H7 (cell line): ENCODE results near the gene LMX1B. TPM values are rescaled to one million over a fixed set of nuclear protein-coding genes. Genes with fewer than 3 reads are reported as not detected.

Source experiments
- DNase-seq: peaks from one replicate; pipeline ENCODE4 v3.0.0; 2012
- H3K27me3 ChIP-seq: 2 replicates; pipeline ENCODE4 v1.6.0; 2011; ENCODE audit warnings: mild to moderate bottlenecking, low read length; ENCODE audit not compliant: control insufficient read depth, insufficient read depth
- H3K36me3 ChIP-seq: replicated peaks from 2 replicates; pipeline ENCODE4 v1.5.1; 2011; ENCODE audit warnings: low read length; ENCODE audit not compliant: control insufficient read depth, insufficient read depth
- H3K4me3 ChIP-seq: 2 replicates; pipeline ENCODE4 v1.5.1; 2011; ENCODE audit warnings: low read depth, mild to moderate bottlenecking, control low read depth, low read length, moderate library complexity; ENCODE audit not compliant: insufficient read depth
- total RNA-seq: library from RNA; depleted of rRNA; stranded (reverse); fragments of >200 nt; shearing (Covaris generic); gene quantifications from 2 replicates; pipeline ENCODE4 v1.2.3, GENCODE V29; 2014

LMX1B gene
- total RNA-seq, 1 experiment from 2014 or later = 16.7 TPM

- Histone ChIP-seq H3K4me3 (no peak overlapping the region), H3K27me3 (peaks cover 6% of the 10 kb centered on the region; the same call in 1 of the 2 replicates), H3K36me3 (no peaks in the 10 kb centered on the region)
- DNase-seq = no peak
Measured at GRCh38 chr9:126663661-126664072, 49.9 kb downstream of the LMX1B start.

GRCh38 chr9:126664900-126665643, 51.3 kb downstream of the LMX1B start:
- Histone ChIP-seq H3K27me3 (peaks cover 6% of the 10 kb centered on the region; the same call in 1 of the 2 replicates), H3K4me3 (peak overlapping the region; percentile 20; the same call in 1 of the 2 replicates), H3K36me3 (no peaks in the 10 kb centered on the region)
- DNase-seq = peak; percentile 94

GRCh38 chr9:126665644-126666035, 51.9 kb downstream of the LMX1B start:
- H3K27me3 ChIP-seq = peaks cover 6% of the 10 kb centered on the region; the same call in 1 of the 2 replicates
- peak overlapping the region; percentile 20; the same call in 1 of the 2 replicates for H3K4me3 ChIP-seq
- H3K36me3 ChIP-seq = no peaks in the 10 kb centered on the region
- peak; percentile 82 for DNase-seq

- DNase-seq = peak; percentile 66
- Histone ChIP-seq H3K4me3 (no peak overlapping the region), H3K27me3 (peaks cover 6% of the 10 kb centered on the region; the same call in 1 of the 2 replicates), H3K36me3 (no peaks in the 10 kb centered on the region)
Measured at GRCh38 chr9:126666155-126666803, 52.6 kb downstream of the LMX1B start.

GRCh38 chr9:126667190-126668055, 53.7 kb downstream of the LMX1B start:
- Histone ChIP-seq H3K36me3 (no peaks in the 10 kb centered on the region), H3K4me3 (no peak overlapping the region), H3K27me3 (peaks cover 7% of the 10 kb centered on the region; the same call in 1 of the 2 replicates)
- DNase-seq = no peak

- no peak overlapping the region for H3K4me3 ChIP-seq
- no peak for DNase-seq
- H3K36me3 ChIP-seq = no peaks in the 10 kb centered on the region
- peaks cover 11% of the 10 kb centered on the region; the same call in 1 of the 2 replicates for H3K27me3 ChIP-seq
Measured at GRCh38 chr9:126668058-126668457, 54.3 kb downstream of the LMX1B start.

- no peak overlapping the region for H3K4me3 ChIP-seq
- peak; percentile 76 for DNase-seq
- H3K36me3 ChIP-seq = no peaks in the 10 kb centered on the region
- H3K27me3 ChIP-seq = peaks cover 20% of the 10 kb centered on the region; the same call in 1 of the 2 replicates
Measured at GRCh38 chr9:126669108-126669507, 55.4 kb downstream of the LMX1B start.

GRCh38 chr9:126670270-126670669, 56.5 kb downstream of the LMX1B start:
- DNase-seq = no peak
- Histone ChIP-seq H3K27me3 (peaks cover 32% of the 10 kb centered on the region), H3K4me3 (no peak overlapping the region), H3K36me3 (no peaks in the 10 kb centered on the region)

- H3K36me3 ChIP-seq = no peaks in the 10 kb centered on the region
- H3K27me3 ChIP-seq = peaks cover 34% of the 10 kb centered on the region
- H3K4me3 ChIP-seq = no peak overlapping the region
- DNase-seq = peak; percentile 78
Measured at GRCh38 chr9:126671381-126671831, 57.7 kb downstream of the LMX1B start.

GRCh38 chr9:126671983-126672382, 58.3 kb downstream of the LMX1B start:
- no peak for DNase-seq
- Histone ChIP-seq H3K4me3 (no peak overlapping the region), H3K27me3 (peaks cover 35% of the 10 kb centered on the region), H3K36me3 (no peaks in the 10 kb centered on the region)

GRCh38 chr9:126672634-126673284, 59.0 kb downstream of the LMX1B start:
- DNase-seq = peak; percentile 69
- no peak overlapping the region for H3K4me3 ChIP-seq
- no peaks in the 10 kb centered on the region for H3K36me3 ChIP-seq
- peaks cover 42% of the 10 kb centered on the region for H3K27me3 ChIP-seq

- Histone ChIP-seq H3K36me3 (no peaks in the 10 kb centered on the region), H3K27me3 (peaks cover 50% of the 10 kb centered on the region), H3K4me3 (no peak overlapping the region)
- peak; percentile 83 for DNase-seq
Measured at GRCh38 chr9:126673689-126674364, 60.1 kb downstream of the LMX1B start.

GRCh38 chr9:126674365-126675146, 60.8 kb downstream of the LMX1B start:
- H3K27me3 ChIP-seq = peaks cover 55% of the 10 kb centered on the region
- peak; percentile 80 for DNase-seq
- H3K4me3 ChIP-seq = no peak overlapping the region
- H3K36me3 ChIP-seq = no peaks in the 10 kb centered on the region
